GM23248 (cell line): ENCODE results near the gene SLC22A12. TPM values are rescaled to one million over a fixed set of nuclear protein-coding genes. Genes with fewer than 3 reads are reported as not detected.

Experiments used
- DNase-seq: peaks from one replicate; pipeline ENCODE4 v3.0.0-alpha.2; 2015
- H2AFZ ChIP-seq: fragments of 200-600 bp; sonication (generic); 2 replicates; pipeline ENCODE4 v1.6.1; 2016; ENCODE audit warnings: antibody characterized with exemption
- H3F3A ChIP-seq: fragments of 200-600 bp; sonication (generic); 2 replicates; pipeline ENCODE4 v1.6.1; 2016; ENCODE audit warnings: mild to moderate bottlenecking, antibody characterized with exemption, mixed run types; ENCODE audit not compliant: insufficient read depth
- H3K27ac ChIP-seq: fragments of 200-600 bp; sonication (generic); 2 replicates; pipeline ENCODE4 v1.5.1; 2016; ENCODE audit warnings: mild to moderate bottlenecking
- H3K27me3 ChIP-seq: fragments of 200-600 bp; sonication (generic); replicated peaks from 2 replicates; pipeline ENCODE4 v1.6.1; 2016; ENCODE audit warnings: mild to moderate bottlenecking; ENCODE audit not compliant: insufficient read depth
- H3K36me3 ChIP-seq: fragments of 200-600 bp; sonication (generic); 2 replicates; pipeline ENCODE4 v1.6.1; 2016; ENCODE audit warnings: low read depth, mild to moderate bottlenecking
- H3K4me1 ChIP-seq: fragments of 200-600 bp; sonication (generic); 2 replicates; pipeline ENCODE4 v1.6.1; 2016; ENCODE audit warnings: mild to moderate bottlenecking; ENCODE audit not compliant: insufficient read depth
- H3K4me2 ChIP-seq: fragments of 200-600 bp; sonication (generic); one replicate; pipeline ENCODE4 v1.6.1; 2016; ENCODE audit warnings: mild to moderate bottlenecking; ENCODE audit not compliant: unreplicated experiment
- H3K4me3 ChIP-seq: fragments of 200-600 bp; sonication (generic); 2 replicates; pipeline ENCODE4 v1.5.1; 2016; ENCODE audit warnings: mild to moderate bottlenecking
- H3K79me2 ChIP-seq: fragments of 200-600 bp; sonication (generic); 2 replicates; pipeline ENCODE4 v1.6.1; 2016; ENCODE audit warnings: mild to moderate bottlenecking; ENCODE audit not compliant: insufficient read depth
- H3K9ac ChIP-seq: fragments of 200-600 bp; sonication (generic); 2 replicates; pipeline ENCODE4 v1.6.1; 2016; ENCODE audit warnings: mild to moderate bottlenecking
- H3K9me2 ChIP-seq: fragments of 200-600 bp; sonication (generic); 2 replicates; pipeline ENCODE4 v1.6.1; 2016; ENCODE audit warnings: mixed run types, mild to moderate bottlenecking, moderate library complexity; ENCODE audit not compliant: insufficient read depth
- H3K9me3 ChIP-seq: fragments of 200-600 bp; sonication (generic); one replicate; pipeline ENCODE4 v1.6.1; 2017; ENCODE audit warnings: low read depth
- H4K20me1 ChIP-seq: fragments of 200-600 bp; sonication (generic); 2 replicates; pipeline ENCODE4 v1.6.0; 2016; ENCODE audit not compliant: insufficient read depth
- EZH2 ChIP-seq: fragments of 200-600 bp; sonication (generic); IDR thresholded peaks from 2 replicates; pipeline ENCODE4 v1.6.1; 2018; ENCODE audit warnings: antibody characterized with exemption, mild to moderate bottlenecking; ENCODE audit not compliant: insufficient read depth, poor library complexity, severe bottlenecking
- EZH2phosphoT487 ChIP-seq: fragments of 200-600 bp; sonication (generic); IDR thresholded peaks from 2 replicates; pipeline ENCODE4 v1.6.1; 2018; ENCODE audit warnings: antibody characterized with exemption, moderate library complexity, mild to moderate bottlenecking, low read depth; ENCODE audit not compliant: insufficient read depth
- WGBS, 2 experiments: methylation state at CpG; one replicate each; pipeline ENCODE4 v1.1.6; 2015 to 2017; ENCODE audit warnings: low lambda C conversion rate in 2 of 2, low coverage in 1 of 2; ENCODE audit errors: missing lambda C conversion rate in 2 of 2; 5-methylcytosine and 5-hydroxymethylcytosine counted together
- in situ Hi-C: fragments of 300-500 bp; cut with MboI; formaldehyde crosslinking; loops from 2 replicates; pipeline ENCODE4 v1.15.0; 2020
- polyA plus RNA-seq: library from polyadenylated mRNA; unstranded; fragments of >200 nt; fragmentation: Nextera tagmentation; extraction: Ambion mirVana; gene quantifications from 2 replicates; pipeline ENCODE4 v1.2.1, GENCODE V29; 2016
- total RNA-seq: library from RNA; depleted of rRNA; stranded (reverse); fragments of >200 nt; shearing (Covaris generic); gene quantifications from 2 replicates; pipeline ENCODE4 v1.2.3, GENCODE V29; 2014

Gene SLC22A12
- total and polyA plus RNA-seq, 2 experiments from 2014 or later, result not detected

DNA sequence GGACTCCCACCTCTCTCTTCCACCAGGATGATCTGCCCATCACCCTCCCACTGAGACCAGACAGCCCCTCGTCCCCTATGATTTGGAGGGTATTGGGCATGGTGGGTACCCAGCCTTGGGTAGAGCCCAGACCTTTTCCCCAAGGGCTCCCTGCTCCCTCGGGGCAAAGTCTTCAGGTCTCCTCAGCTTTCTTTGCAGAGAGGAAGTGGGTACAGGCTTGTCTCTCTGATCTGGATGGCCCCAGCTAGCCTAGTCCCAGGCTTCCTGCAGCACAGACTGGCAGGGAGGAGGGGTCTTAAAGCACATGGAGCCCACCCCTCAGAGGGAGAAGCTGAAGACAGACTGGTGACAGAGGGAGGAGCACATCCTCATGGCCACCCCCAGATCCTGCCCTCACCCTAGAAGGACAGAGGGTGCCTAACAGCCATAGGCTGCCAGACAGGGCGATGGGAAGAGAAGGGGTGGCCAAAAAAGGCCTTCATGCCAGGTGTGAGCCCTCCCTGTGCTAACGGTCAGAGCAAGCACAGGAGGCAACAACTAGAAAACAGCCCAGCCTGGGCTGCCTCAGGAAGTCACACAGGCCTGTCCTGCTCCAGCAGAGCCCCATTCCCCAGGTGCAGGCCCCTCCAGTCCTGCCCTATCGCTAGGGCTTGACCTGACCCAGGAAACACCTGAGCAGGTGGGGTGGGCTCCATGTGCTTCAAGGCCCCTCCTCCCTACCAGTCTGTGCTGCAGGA, 30.4 kb downstream of the SLC22A12 start:
- no peak overlapping the region for H3K9ac ChIP-seq
- H3K4me2 ChIP-seq, result no peak overlapping the region
- no peaks in the 10 kb centered on the region for H3F3A ChIP-seq
- H3K27ac ChIP-seq, result no peak overlapping the region
- TF ChIP-seq EZH2phosphoT487 (no peak), EZH2 (no peak)
- H3K9me3 ChIP-seq, result no peaks in the 10 kb centered on the region
- no peaks in the 10 kb centered on the region for H4K20me1 ChIP-seq
- no peak overlapping the region for H3K4me3 ChIP-seq
- DNase-seq, result no peak
- no peaks in the 10 kb centered on the region for H3K4me1 ChIP-seq
- WGBS, 2 experiments, result 55 to 66% methylated on average over 5 of the region's 5 CpGs
- no peaks in the 10 kb centered on the region for H3K27me3 ChIP-seq
- H2AFZ ChIP-seq, result no peak overlapping the region
- H3K9me2 ChIP-seq, result no peaks in the 10 kb centered on the region
- H3K79me2 ChIP-seq, result no peaks in the 10 kb centered on the region
- H3K36me3 ChIP-seq, result no peaks in the 10 kb centered on the region
- in situ Hi-C loops, result no loop called here

DNA sequence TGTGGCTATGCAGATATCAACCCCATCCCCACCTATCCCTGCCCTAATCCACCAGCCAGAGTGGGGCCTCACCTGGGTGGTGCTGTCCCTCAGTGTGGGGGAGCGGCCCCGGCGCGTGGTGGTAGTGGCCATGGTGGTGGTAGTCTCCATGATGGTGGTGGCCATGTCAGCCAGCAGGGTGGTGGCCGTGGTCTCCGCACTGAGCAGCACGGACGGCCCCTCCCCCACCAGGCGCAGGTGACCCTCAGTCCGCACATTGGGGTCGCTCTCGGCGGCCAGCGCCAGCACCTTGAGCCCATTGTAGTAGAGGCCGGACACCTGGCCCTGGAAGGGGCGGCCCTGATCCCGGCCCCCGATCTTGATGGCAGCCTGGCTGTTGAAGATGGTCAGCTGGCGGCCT, 31.7 kb downstream of the SLC22A12 start:
- H3K4me1 ChIP-seq, result no peaks in the 10 kb centered on the region
- no peak for TF ChIP-seq EZH2
- no peak for TF ChIP-seq EZH2phosphoT487
- no peak overlapping the region for H2AFZ ChIP-seq
- no peaks in the 10 kb centered on the region for H3K27me3 ChIP-seq
- H3K4me2 ChIP-seq, result no peak overlapping the region
- H3K27ac ChIP-seq, result no peak overlapping the region
- no peak overlapping the region for H3K4me3 ChIP-seq
- H3K9me2 ChIP-seq, result no peaks in the 10 kb centered on the region
- no peaks in the 10 kb centered on the region for H3F3A ChIP-seq
- WGBS, 2 experiments, result 79 to 82% methylated on average over 19 of the region's 19 CpGs
- no peaks in the 10 kb centered on the region for H3K79me2 ChIP-seq
- no peaks in the 10 kb centered on the region for H3K9me3 ChIP-seq
- no peaks in the 10 kb centered on the region for H3K36me3 ChIP-seq
- no peak for DNase-seq
- in situ Hi-C loops, result no loop called here
- no peak overlapping the region for H3K9ac ChIP-seq
- no peaks in the 10 kb centered on the region for H4K20me1 ChIP-seq

DNA sequence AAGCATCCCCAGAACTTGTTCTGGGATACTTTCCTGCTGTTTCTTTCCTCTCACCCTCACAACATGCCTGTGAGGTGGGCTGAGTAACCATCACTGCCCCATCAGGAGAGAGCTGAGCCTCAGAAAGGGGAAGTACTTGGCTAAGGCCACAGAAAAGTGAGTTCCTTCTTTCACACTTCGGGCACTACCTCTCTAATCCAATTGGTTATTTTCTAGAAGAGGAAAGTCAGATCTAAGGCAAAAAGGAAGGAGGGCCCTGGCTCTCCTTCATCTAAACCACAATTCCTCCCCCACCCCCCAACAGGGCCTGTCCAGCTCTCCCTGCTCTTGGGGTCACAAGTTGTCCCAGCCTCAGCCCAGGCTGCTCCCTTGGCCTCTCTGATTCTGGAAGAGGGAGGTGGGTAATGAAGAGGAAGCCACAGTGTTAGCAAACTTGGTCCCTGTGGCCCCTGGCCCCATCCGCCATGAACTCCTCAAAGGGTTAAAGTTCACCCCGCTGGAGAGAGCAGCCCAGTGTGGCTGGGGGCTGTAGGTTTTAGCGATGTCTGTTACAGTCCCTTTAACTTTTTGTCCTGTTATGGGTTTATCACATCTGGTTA, 34.0 kb downstream of the SLC22A12 start:
- H3K4me1 ChIP-seq, result no peaks in the 10 kb centered on the region
- no peaks in the 10 kb centered on the region for H3K9me3 ChIP-seq
- no peaks in the 10 kb centered on the region for H3K36me3 ChIP-seq
- no peak for TF ChIP-seq EZH2
- no peak for TF ChIP-seq EZH2phosphoT487
- no peaks in the 10 kb centered on the region for H3K27me3 ChIP-seq
- H2AFZ ChIP-seq, result no peak overlapping the region
- no peaks in the 10 kb centered on the region for H3K9me2 ChIP-seq
- H3K27ac ChIP-seq, result no peak overlapping the region
- 53 to 55% methylated on average over 4 of the region's 4 CpGs for WGBS, 2 experiments
- DNase-seq, result no peak
- no peaks in the 10 kb centered on the region for H3K79me2 ChIP-seq
- H3F3A ChIP-seq, result no peaks in the 10 kb centered on the region
- no peaks in the 10 kb centered on the region for H4K20me1 ChIP-seq
- H3K4me2 ChIP-seq, result no peak overlapping the region
- no peak overlapping the region for H3K4me3 ChIP-seq
- H3K9ac ChIP-seq, result no peak overlapping the region
- in situ Hi-C loops, result no loop called here

DNA sequence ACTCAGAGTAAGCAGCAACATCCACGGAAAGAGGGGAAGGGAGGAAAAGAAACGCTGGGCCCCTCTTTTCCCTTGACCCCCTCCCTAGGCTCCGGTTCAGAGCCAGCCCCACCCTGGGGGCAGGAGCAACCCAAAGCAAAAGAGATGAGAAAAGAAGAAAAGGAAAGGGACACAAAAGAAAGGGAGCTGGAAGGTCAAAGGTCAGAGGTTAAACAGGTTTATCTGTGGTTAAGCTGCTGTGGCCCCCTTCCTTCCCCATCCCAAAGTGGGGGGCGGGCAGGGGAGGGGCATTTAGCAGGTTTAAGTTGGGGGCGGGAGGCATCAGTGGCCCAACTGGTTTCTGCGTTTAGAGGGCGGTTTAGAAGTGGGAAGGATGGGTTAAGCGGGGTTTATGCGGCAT, 35.6 kb downstream of the SLC22A12 start:
- Histone ChIP-seq H3K27me3 (no peaks in the 10 kb centered on the region), H3K79me2 (no peaks in the 10 kb centered on the region), H3K4me2 (no peak overlapping the region), H3K9me3 (no peaks in the 10 kb centered on the region), H3K4me3 (no peak overlapping the region), H3K4me1 (no peaks in the 10 kb centered on the region), H3K27ac (no peak overlapping the region), H2AFZ (no peak overlapping the region), H3F3A (no peaks in the 10 kb centered on the region), H3K9me2 (no peaks in the 10 kb centered on the region), H4K20me1 (no peaks in the 10 kb centered on the region), H3K36me3 (no peaks in the 10 kb centered on the region), H3K9ac (no peak overlapping the region)
- TF ChIP-seq EZH2phosphoT487, result no peak
- 75 to 77% methylated on average over 9 of the region's 9 CpGs for WGBS, 2 experiments
- DNase-seq, result no peak
- in situ Hi-C loops, result no loop called here
